ENCODE results near the gene MAN1C1. TPM values are rescaled to one million over a fixed set of nuclear protein-coding genes. Genes with fewer than 3 reads are reported as not detected.

The MAN1C1 gene
- polyA plus RNA-seq, 1 of the 3 experiments (the other 2 are of a cell fraction) = 0.20 TPM

DNA sequence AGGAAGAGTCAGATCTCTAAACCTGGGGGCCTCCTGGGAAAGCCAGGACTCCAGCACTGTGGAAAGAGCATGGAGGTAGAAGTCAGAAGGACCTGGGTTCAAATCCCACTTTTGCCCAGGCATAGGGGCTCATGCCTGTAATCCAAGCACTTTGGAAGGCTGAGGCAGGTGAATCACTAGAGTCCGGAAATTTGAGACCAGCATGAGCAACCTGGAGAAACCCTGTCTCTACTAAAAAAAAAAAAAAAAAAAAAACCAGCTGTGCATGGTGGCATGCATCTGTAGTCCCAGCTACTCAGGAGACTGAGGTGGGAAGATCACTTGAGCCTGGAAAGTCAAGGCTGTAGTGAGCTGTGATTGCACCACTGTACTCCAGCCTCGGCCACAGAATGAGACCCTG is 41.4 kb upstream of the MAN1C1 start:
- Histone ChIP-seq H3K9me2 (no peaks in the 10 kb centered on the region), H3K27ac (ENCODE audit: low read depth in 2 of 2, low read length in 1 of 2) (no peak overlapping the region), H3K27me3 (ENCODE audit: insufficient read depth) (no peaks in the 10 kb centered on the region), H3K4me3 (ENCODE audit: low read depth in 2 of 2, low read length in 1 of 2) (no peak overlapping the region), H3K9ac (no peak overlapping the region), H2AFZ (ENCODE audit: low read depth) (no peak overlapping the region), H3K4me1 (ENCODE audit: control insufficient read depth in 1 of 2, insufficient read depth in 2 of 2, low read depth in 1 of 2, low read length in 1 of 2) (peaks cover 0 to 22% of the 10 kb centered on the region in 2 experiments; a peak in 1 of 4 replicates), H4K20me1 (ENCODE audit: insufficient read depth) (no peaks in the 10 kb centered on the region), H3F3A (replicated peaks; ENCODE audit: insufficient read depth) (no peaks in the 10 kb centered on the region), H3K4me2 (no peak overlapping the region), H3K36me3 (replicated peaks in 1 of 2; ENCODE audit: control insufficient read depth in 1 of 2, insufficient read depth in 2 of 2, low read length in 1 of 2) (no peaks in the 10 kb centered on the region), H3K79me2 (ENCODE audit: insufficient read depth) (no peaks in the 10 kb centered on the region), H3K9me3 (no peaks in the 10 kb centered on the region)
- 63% methylated on average over 2 of the region's 2 CpGs for WGBS (ENCODE audit: low lambda C conversion rate)
- ChIA-PET POLR2A (no interaction called here), CTCF (no interaction called here)
- DNase-seq = no peak
- TF ChIP-seq TAF1 (IDR thresholded peaks at IDR 0.05; ENCODE audit: borderline replicate concordance, low read depth, low read length) (no peak), TCF12 (IDR thresholded peaks at IDR 0.05) (no peak), PBX3 (IDR thresholded peaks at IDR 0.05) (no peak), TEAD4 (IDR thresholded peaks at IDR 0.05; ENCODE audit: borderline replicate concordance, insufficient read depth) (no peak), SIN3A (IDR thresholded peaks at IDR 0.05; ENCODE audit: borderline replicate concordance, low read depth, low read length) (no peak)

DNA sequence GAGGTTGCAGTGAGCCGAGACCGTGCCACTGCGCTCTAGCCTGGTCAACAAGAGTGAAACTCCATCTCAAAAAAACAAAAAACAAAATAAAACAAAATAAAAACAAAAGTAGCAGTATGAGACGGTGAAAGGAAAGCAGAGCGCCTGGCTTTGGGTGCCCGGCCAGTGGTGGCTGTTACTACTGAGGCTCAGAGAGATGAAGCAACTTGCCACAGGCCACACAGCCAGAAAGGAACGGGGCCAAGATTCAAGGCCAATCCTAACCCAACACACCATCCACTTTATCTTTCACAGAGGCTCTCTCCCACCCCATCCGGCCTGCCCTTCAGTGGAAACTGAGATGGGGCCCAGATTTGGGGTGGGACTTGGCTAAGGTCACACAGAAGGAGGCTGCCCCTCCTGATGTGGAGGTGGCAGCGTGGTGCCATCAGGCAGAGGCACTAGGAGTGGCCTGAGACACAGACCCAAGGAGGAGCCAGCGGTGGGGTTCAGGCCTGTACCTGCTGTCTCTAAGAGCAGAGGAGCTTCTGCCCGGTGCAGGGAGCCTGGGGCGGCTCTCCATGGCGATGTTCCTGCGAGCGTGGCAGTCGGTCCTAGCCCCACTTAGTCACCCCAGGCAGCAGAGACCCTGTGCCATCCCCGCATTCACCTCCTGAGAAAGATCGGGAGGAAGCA is 40.0 kb upstream of the MAN1C1 start:
- no peak for TF ChIP-seq YY1 (IDR thresholded peaks at IDR 0.05; ENCODE audit: low read depth)
- no peak for TF ChIP-seq SMC3 (IDR thresholded peaks at IDR 0.05; ENCODE audit: low read depth, low read length)
- no peak for TF ChIP-seq RXRA (IDR thresholded peaks at IDR 0.05; ENCODE audit: borderline replicate concordance, low read depth)
- no peak for TF ChIP-seq POLR2AphosphoS5 (IDR thresholded peaks at IDR 0.05; ENCODE audit: low read depth, low read length)
- TF ChIP-seq EP300 (IDR thresholded peaks at IDR 0.05; ENCODE audit: borderline replicate concordance in 1 of 2, low read depth in 1 of 2, low read length in 1 of 2) = no peak
- no peak for TF ChIP-seq RCOR1 (IDR thresholded peaks at IDR 0.05; ENCODE audit: low read length)
- no peak for TF ChIP-seq EZH2phosphoT487 (IDR thresholded peaks at IDR 0.05; ENCODE audit: borderline replicate concordance, low read depth)
- no peak for TF ChIP-seq TCF12 (IDR thresholded peaks at IDR 0.05)
- TF ChIP-seq NFIC (IDR thresholded peaks at IDR 0.05; ENCODE audit: borderline replicate concordance) = no peak
- no peak for TF ChIP-seq ELF1 (IDR thresholded peaks at IDR 0.05)
- TF ChIP-seq, protein P1, sequence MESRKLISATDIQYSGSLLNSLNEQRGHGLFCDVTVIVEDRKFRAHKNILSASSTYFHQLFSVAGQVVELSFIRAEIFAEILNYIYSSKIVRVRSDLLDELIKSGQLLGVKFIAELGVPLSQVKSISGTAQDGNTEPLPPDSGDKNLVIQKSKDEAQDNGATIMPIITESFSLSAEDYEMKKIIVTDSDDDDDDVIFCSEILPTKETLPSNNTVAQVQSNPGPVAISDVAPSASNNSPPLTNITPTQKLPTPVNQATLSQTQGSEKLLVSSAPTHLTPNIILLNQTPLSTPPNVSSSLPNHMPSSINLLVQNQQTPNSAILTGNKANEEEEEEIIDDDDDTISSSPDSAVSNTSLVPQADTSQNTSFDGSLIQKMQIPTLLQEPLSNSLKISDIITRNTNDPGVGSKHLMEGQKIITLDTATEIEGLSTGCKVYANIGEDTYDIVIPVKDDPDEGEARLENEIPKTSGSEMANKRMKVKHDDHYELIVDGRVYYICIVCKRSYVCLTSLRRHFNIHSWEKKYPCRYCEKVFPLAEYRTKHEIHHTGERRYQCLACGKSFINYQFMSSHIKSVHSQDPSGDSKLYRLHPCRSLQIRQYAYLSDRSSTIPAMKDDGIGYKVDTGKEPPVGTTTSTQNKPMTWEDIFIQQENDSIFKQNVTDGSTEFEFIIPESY (IDR thresholded peaks at IDR 0.05; ENCODE audit: borderline replicate concordance, low read depth) = no peak
- TF ChIP-seq FOXJ3 (CRISPR knock-in tag; IDR thresholded peaks at IDR 0.05) = no peak
- no peak for TF ChIP-seq GABPA (IDR thresholded peaks at IDR 0.05; ENCODE audit: low read depth)
- 87% methylated on average over 16 of the region's 18 CpGs for WGBS (ENCODE audit: low lambda C conversion rate)
- CTCF ChIA-PET = interaction anchor here (0.9 to 1.4 kb wide), 2 partner anchors 11 to 56 kb away, joined by 3 read pairs; no protein-coding TSS in a partner anchor

More for the DNA sequence above, 40.0 kb upstream of the MAN1C1 start:
- Histone ChIP-seq H3K27ac (ENCODE audit: low read depth in 2 of 2, low read length in 1 of 2) (no peak overlapping the region), H3K36me3 (replicated peaks in 1 of 2; ENCODE audit: control insufficient read depth in 1 of 2, insufficient read depth in 2 of 2, low read length in 1 of 2) (no peaks in the 10 kb centered on the region), H3K79me2 (ENCODE audit: insufficient read depth) (no peaks in the 10 kb centered on the region), H3F3A (replicated peaks; ENCODE audit: insufficient read depth) (no peaks in the 10 kb centered on the region), H3K9me2 (no peaks in the 10 kb centered on the region), H3K9ac (no peak overlapping the region), H3K4me3 (ENCODE audit: low read depth in 2 of 2, low read length in 1 of 2) (no peak overlapping the region), H3K4me2 (no peak overlapping the region), H3K9me3 (no peaks in the 10 kb centered on the region), H3K27me3 (ENCODE audit: insufficient read depth) (no peaks in the 10 kb centered on the region), H2AFZ (ENCODE audit: low read depth) (no peak overlapping the region), H4K20me1 (ENCODE audit: insufficient read depth) (no peaks in the 10 kb centered on the region), H3K4me1 (ENCODE audit: control insufficient read depth in 1 of 2, insufficient read depth in 2 of 2, low read depth in 1 of 2, low read length in 1 of 2) (peaks cover 0 to 24% of the 10 kb centered on the region in 2 experiments; a peak in 1 of 4 replicates)
- POLR2A ChIA-PET = no interaction called here
- no peak for DNase-seq
